Measurements from ENCODE around the gene CCDC7.

GRCh38 chr10:32795598-32796183 lies 349.8 kb downstream of the CCDC7 start:
- TF ChIP-seq CTCF (conservative IDR thresholded peaks at IDR 0.05) (peak; percentile 83), ZFX (IDR thresholded peaks at IDR 0.05) (no peak)

Measured in C4-2B (cell line).